Hepatocyte (in vitro differentiated cells): ENCODE measurements around the gene TBC1D17. TPM values are rescaled to one million over a fixed set of nuclear protein-coding genes. Genes with fewer than 3 reads are reported as not detected.
"Not testable (repeated sequence)": the region's sequence is repeated elsewhere in the genome, so short reads cannot be mapped to it uniquely, and the experiment has no call there.

Source experiments
- DNase-seq: peaks from one replicate; pipeline ENCODE4 v3.0.0-alpha.2; 2016; ENCODE audit warnings: low spot score
- H2AFZ ChIP-seq: fragments of 200-600 bp; sonication (generic); 2 replicates; pipeline ENCODE4 v1.6.0; 2016; ENCODE audit warnings: antibody characterized with exemption, mild to moderate bottlenecking
- H3K27ac ChIP-seq: fragments of 200-600 bp; sonication (generic); 2 replicates; pipeline ENCODE4 v1.5.1; 2016; ENCODE audit warnings: mild to moderate bottlenecking
- H3K27me3 ChIP-seq: fragments of 200-600 bp; sonication (generic); 2 replicates; pipeline ENCODE4 v1.6.1; 2016
- H3K36me3 ChIP-seq: fragments of 200-600 bp; sonication (generic); replicated peaks from 2 replicates; pipeline ENCODE4 v1.5.1; 2016; ENCODE audit warnings: low read depth; ENCODE audit not compliant: insufficient read depth
- H3K4me1 ChIP-seq: fragments of 200-600 bp; sonication (generic); 2 replicates; pipeline ENCODE4 v1.5.1; 2016; ENCODE audit warnings: mild to moderate bottlenecking, moderate library complexity; ENCODE audit not compliant: insufficient read depth
- H3K4me2 ChIP-seq: fragments of 200-600 bp; sonication (generic); 2 replicates; pipeline ENCODE4 v1.6.0; 2016
- H3K4me3 ChIP-seq: fragments of 200-600 bp; sonication (generic); 2 replicates; pipeline ENCODE4 v1.5.1; 2016; ENCODE audit warnings: mild to moderate bottlenecking
- H3K79me2 ChIP-seq: fragments of 200-600 bp; sonication (generic); 2 replicates; pipeline ENCODE4 v1.6.0; 2017; ENCODE audit warnings: mild to moderate bottlenecking
- H3K9me2 ChIP-seq: fragments of 200-600 bp; sonication (generic); replicated peaks from 2 replicates; pipeline ENCODE4 v1.6.0; 2017; ENCODE audit warnings: mild to moderate bottlenecking; ENCODE audit not compliant: insufficient read depth
- H3K9me3 ChIP-seq: fragments of 200-600 bp; sonication (generic); 2 replicates; pipeline ENCODE4 v1.5.1; 2016; ENCODE audit warnings: low read depth, mild to moderate bottlenecking
- H4K20me1 ChIP-seq: fragments of 200-600 bp; sonication (generic); 2 replicates; pipeline ENCODE4 v1.6.0; 2016; ENCODE audit warnings: mild to moderate bottlenecking; ENCODE audit not compliant: insufficient read depth, poor library complexity, severe bottlenecking
- EZH2 ChIP-seq: fragments of 200-600 bp; sonication (generic); IDR thresholded peaks from 2 replicates; pipeline ENCODE4 v1.6.1; 2016; ENCODE audit warnings: antibody characterized with exemption, mild to moderate bottlenecking, borderline replicate concordance
- EZH2phosphoT487 ChIP-seq: fragments of 200-600 bp; sonication (generic); IDR thresholded peaks from one replicate; pipeline ENCODE4 v1.6.1; 2018; ENCODE audit warnings: antibody characterized with exemption, mild to moderate bottlenecking, low read depth, moderate library complexity; ENCODE audit not compliant: unreplicated experiment, severe bottlenecking
- WGBS: methylation state at CpG from one replicate; pipeline ENCODE4 v1.1.6; 2016; ENCODE audit warnings: low lambda C conversion rate; ENCODE audit errors: missing lambda C conversion rate; 5-methylcytosine and 5-hydroxymethylcytosine counted together
- polyA plus RNA-seq: library from polyadenylated mRNA; unstranded; fragments of >200 nt; fragmentation: Nextera tagmentation; extraction: Ambion mirVana; gene quantifications from 2 replicates; pipeline ENCODE4 v1.2.1, GENCODE V29; 2016
- total RNA-seq: library from RNA; depleted of rRNA; stranded (reverse); fragments of >200 nt; gene quantifications from 2 replicates; pipeline ENCODE4 v1.2.3, GENCODE V29; 2014
- TF ChIP-seq, protein P1 (sequence below): fragments of 200-600 bp; sonication (generic); IDR thresholded peaks from 2 replicates; pipeline ENCODE4 v1.5.1; 2016; ENCODE audit warnings: antibody characterized with exemption, mild to moderate bottlenecking; ENCODE audit not compliant: poor library complexity

TBC1D17 gene
- total and polyA plus RNA-seq, 2 experiments from 2014 or later = 10.7 to 55.1 TPM

DNA sequence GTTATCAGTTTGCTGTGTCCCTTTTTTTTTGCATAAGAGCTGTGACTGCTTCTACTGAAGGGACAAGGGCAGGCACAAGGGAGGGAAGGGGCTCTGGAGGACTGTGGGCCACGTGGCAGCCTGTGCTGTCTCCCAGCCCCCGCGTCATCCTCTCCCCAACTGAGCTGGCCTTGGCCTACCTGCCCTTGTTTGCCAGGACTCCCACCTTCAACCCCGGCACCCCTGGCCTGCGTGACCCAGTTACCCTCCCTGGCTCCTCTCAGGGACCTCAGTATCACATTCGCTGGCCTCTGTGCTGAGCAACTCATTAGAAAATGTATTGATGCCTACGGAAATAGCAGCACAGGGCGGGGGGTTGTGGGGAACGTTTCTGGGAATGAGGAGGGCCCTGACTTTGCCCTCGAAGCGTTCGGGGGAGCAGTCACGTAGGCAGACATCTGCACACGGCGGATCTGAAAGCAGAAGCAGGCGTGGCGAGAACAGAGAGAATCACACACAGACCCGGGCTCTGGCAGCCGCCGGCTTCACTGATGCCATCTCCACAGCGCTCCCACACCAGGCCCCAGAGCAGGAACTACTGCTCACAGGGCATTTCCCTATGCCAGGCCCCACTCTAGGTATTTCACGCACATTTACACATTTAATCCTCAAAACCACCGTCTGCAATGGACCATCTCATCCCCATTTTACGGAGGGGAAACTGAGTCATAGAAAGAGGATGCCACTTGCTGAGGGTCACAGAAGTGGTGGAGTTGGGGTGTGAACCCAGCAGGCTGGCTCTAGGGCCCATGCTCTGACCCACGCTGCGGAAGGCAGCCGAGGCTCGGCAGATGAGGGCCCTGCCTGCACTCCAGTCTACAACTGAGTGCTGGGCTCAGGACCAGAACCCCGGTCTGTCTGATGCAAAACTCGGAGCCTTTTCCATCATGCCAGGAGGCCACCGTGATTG lies 45.8 kb downstream of the TBC1D17 start:
- H4K20me1 ChIP-seq = peaks cover 5% of the 10 kb centered on the region
- no peak overlapping the region for H3K27ac ChIP-seq
- H3K9me2 ChIP-seq = no peaks in the 10 kb centered on the region
- peaks cover 93% of the 10 kb centered on the region for H3K79me2 ChIP-seq
- TF ChIP-seq, protein P1, sequence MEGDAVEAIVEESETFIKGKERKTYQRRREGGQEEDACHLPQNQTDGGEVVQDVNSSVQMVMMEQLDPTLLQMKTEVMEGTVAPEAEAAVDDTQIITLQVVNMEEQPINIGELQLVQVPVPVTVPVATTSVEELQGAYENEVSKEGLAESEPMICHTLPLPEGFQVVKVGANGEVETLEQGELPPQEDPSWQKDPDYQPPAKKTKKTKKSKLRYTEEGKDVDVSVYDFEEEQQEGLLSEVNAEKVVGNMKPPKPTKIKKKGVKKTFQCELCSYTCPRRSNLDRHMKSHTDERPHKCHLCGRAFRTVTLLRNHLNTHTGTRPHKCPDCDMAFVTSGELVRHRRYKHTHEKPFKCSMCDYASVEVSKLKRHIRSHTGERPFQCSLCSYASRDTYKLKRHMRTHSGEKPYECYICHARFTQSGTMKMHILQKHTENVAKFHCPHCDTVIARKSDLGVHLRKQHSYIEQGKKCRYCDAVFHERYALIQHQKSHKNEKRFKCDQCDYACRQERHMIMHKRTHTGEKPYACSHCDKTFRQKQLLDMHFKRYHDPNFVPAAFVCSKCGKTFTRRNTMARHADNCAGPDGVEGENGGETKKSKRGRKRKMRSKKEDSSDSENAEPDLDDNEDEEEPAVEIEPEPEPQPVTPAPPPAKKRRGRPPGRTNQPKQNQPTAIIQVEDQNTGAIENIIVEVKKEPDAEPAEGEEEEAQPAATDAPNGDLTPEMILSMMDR = no peak
- TF ChIP-seq EZH2phosphoT487 (no peak), EZH2 (no peak)
- H2AFZ ChIP-seq = no peak overlapping the region
- H3K36me3 ChIP-seq = no peaks in the 10 kb centered on the region
- no peak for DNase-seq
- no peak overlapping the region for H3K4me3 ChIP-seq
- no peaks in the 10 kb centered on the region for H3K9me3 ChIP-seq
- 95% methylated on average over 31 of the region's 31 CpGs for WGBS
- H3K4me1 ChIP-seq = peaks cover 8% of the 10 kb centered on the region
- no peak overlapping the region for H3K4me2 ChIP-seq
- H3K27me3 ChIP-seq = no peaks in the 10 kb centered on the region

DNA sequence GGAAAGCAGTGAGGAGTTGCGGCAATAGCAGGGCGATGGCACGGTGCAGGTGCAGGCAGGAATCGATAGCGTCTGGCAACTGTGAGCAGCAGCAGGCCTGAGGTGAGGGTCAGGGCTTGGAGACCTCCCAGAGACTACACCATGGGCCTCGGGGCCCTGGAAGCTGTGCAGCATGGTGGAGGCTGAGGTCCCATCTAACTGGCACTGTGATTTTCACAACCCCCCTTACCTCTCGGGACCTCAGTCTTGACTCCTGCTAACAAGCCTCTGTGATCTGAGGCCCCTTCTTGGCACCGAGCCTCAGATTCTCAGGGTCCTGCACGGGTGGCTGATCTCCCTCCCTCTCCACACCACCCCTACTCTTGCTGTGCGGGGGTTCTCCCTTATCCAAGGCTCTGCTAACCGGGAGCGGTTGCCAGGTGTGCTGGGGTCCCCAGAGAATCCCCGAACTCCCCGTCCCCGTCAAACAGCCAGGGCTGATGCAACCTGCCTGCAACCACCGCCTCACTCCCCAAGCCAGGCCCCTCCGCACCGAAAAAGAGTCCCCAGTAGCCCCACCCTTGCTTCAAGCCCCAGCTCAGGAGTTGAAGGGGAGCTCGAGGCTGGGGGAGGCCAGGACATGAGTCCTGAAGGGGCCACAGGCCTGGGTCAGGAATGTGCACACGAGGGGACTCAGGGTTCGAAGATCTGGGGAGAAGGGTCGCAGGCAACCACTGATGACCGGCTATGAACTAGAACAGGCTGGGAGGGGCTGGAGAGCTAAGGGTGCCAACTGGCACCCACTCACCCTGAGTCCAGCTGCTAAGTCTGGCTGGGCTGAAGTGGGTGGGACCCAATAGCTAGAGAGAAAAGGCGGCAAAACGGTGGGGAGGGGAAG lies 46.7 kb downstream of the TBC1D17 start:
- H3K79me2 ChIP-seq = peaks cover 88% of the 10 kb centered on the region
- DNase-seq = no peak

DNA sequence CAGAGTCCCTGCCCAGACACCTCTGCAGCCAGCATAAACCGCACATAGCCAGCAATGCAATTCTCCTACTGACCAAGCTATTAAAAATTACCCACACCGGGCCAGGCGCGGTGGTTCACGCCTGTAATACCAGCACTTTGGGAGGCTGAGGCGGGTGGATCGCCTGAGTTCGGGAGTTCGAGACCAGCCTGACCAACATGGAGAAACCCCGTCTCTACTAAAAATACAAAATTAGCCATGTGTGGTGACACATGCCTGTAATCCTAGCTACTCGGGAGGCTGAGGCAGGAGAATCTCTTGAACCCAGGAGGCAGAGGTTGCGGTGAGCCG lies 47.3 kb downstream of the TBC1D17 start:
- not testable (repeated sequence) for H3K4me3 ChIP-seq, H3K27ac ChIP-seq, H3K9me2 ChIP-seq, H2AFZ ChIP-seq, H3K4me2 ChIP-seq, H3K36me3 ChIP-seq, H3K9me3 ChIP-seq, H4K20me1 ChIP-seq, H3K27me3 ChIP-seq, H3K4me1 ChIP-seq, DNase-seq
- WGBS = 97% methylated on average over 12 of the region's 13 CpGs
- H3K79me2 ChIP-seq = peaks cover 83% of the 10 kb centered on the region

More for the DNA sequence above, 46.7 kb downstream of the TBC1D17 start:
- Histone ChIP-seq H3K4me3 (no peak overlapping the region), H3K4me1 (peaks cover 8% of the 10 kb centered on the region), H3K27ac (no peak overlapping the region), H2AFZ (no peak overlapping the region), H3K9me2 (no peaks in the 10 kb centered on the region), H3K9me3 (no peaks in the 10 kb centered on the region), H3K4me2 (no peak overlapping the region), H4K20me1 (peaks cover 5% of the 10 kb centered on the region), H3K27me3 (no peaks in the 10 kb centered on the region), H3K36me3 (no peaks in the 10 kb centered on the region)
- TF ChIP-seq EZH2 (no peak), EZH2phosphoT487 (no peak)
- TF ChIP-seq, protein P1 = no peak
- 94% methylated on average over 22 of the region's 25 CpGs for WGBS

DNA sequence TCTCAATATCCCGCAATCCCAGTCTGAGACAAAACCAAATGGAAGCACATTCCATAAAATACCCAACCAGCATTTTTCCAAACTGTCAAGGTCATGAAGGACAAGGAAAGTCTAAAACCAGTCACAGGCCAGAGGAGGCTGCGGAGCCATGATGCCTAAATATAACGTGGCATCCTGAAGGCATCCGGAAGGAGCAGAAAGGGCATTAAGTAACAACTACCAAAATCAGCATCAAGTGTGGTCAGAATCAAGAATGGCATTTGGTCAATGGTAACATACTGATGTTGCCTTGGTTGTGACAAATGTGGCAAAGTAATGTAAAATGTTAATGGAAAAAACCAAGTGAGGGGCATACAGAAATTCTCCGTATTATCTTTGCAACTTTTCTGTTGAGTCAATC lies 48.0 kb downstream of the TBC1D17 start:
- H3K4me3 ChIP-seq = no peak overlapping the region
- WGBS = 97% methylated on average over 5 of the region's 5 CpGs
- H2AFZ ChIP-seq = no peak overlapping the region
- H3K4me2 ChIP-seq = no peak overlapping the region
- H3K9me2 ChIP-seq = no peaks in the 10 kb centered on the region
- H3K79me2 ChIP-seq = peaks cover 76% of the 10 kb centered on the region
- peaks cover 3% of the 10 kb centered on the region for H4K20me1 ChIP-seq
- H3K9me3 ChIP-seq = no peaks in the 10 kb centered on the region
- H3K27me3 ChIP-seq = no peaks in the 10 kb centered on the region
- peaks cover 8% of the 10 kb centered on the region for H3K4me1 ChIP-seq
- no peaks in the 10 kb centered on the region for H3K36me3 ChIP-seq
- no peak for TF ChIP-seq EZH2phosphoT487
- no peak for TF ChIP-seq EZH2
- TF ChIP-seq, protein P1 = no peak
- DNase-seq = no peak
- H3K27ac ChIP-seq = no peak overlapping the region
